ENCODE measurements around the gene TBL3.

DNA sequence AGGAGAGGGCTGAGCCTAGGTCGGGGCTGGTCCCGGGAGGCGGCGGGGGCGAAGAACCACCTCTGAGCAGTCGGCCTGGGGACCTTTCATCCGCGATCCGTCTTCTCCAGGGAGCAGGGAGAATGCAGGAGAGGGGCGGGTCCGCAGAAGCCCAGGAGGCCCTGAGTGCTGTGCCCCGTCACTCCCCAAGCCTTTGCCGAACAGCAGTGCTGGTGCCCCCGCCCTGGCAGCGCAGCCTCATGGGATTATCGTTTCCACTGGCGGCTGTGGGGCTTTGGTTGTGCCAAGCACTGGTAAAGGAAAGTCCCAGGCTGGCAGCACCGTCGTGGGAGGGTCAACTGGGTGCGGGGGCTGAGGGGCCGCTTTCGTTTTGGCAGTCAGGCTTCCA, 631 bp downstream of the TBL3 start:
- TF ChIP-seq, protein P1, sequence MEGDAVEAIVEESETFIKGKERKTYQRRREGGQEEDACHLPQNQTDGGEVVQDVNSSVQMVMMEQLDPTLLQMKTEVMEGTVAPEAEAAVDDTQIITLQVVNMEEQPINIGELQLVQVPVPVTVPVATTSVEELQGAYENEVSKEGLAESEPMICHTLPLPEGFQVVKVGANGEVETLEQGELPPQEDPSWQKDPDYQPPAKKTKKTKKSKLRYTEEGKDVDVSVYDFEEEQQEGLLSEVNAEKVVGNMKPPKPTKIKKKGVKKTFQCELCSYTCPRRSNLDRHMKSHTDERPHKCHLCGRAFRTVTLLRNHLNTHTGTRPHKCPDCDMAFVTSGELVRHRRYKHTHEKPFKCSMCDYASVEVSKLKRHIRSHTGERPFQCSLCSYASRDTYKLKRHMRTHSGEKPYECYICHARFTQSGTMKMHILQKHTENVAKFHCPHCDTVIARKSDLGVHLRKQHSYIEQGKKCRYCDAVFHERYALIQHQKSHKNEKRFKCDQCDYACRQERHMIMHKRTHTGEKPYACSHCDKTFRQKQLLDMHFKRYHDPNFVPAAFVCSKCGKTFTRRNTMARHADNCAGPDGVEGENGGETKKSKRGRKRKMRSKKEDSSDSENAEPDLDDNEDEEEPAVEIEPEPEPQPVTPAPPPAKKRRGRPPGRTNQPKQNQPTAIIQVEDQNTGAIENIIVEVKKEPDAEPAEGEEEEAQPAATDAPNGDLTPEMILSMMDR (IDR thresholded peaks at IDR 0.05; ENCODE audit: insufficient read depth, low read depth, low read length) = no peak
- TF ChIP-seq EZH2 (IDR thresholded peaks at IDR 0.05; ENCODE audit: insufficient read depth, low read length) = no peak
